GM12801 (cell line): ENCODE results near the gene MGMT.

Experiments
- TF ChIP-seq, protein P1 (sequence below): IDR thresholded peaks from one replicate; pipeline ENCODE4 v1.5.1; 2011; ENCODE audit warnings: control low read depth; ENCODE audit not compliant: insufficient read length; ENCODE audit errors: extremely low read depth

Gene MGMT

DNA sequence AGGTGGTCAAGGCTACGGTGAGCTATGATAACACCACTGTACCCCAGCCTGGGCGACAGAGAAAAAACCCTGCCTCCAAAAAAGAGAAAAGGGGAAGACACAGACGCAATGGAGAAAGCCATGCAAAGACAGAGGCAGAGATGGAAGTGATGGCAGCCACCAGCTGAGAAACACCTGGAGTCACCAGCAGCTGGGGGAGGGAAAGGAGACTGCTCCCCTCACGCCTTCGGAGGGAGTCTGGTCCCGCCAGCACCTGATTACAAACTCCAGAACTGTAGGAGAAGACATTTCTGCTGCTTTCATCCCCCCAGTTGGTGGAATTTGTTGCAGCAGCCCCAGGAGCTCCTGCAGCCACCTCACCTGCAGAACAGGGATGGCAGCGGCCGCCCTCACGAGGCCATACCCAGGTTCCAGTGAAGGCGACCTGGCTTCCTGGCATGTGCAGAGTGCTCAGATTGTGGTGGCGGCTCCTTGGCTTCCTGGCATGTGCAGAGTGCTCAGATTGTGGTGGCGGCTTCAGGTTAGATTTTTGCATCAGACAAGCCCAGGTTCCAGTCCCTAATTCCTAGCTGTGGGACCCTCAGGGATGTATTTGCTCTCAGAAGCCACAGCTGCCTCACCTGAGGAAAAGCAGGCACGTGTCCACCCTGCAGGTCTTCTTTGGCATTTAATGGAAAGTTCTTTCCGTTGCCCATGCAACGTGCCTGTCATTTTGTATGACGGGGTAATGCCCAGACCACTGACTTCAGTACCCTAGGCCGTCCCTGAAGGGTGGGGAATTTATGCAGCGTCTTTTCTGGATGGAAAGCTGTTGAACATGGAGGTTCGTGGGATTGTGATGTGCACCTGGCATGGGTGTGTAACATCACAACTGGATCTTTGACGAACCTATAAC, 314.1 kb downstream of the MGMT start:
- TF ChIP-seq, protein P1, sequence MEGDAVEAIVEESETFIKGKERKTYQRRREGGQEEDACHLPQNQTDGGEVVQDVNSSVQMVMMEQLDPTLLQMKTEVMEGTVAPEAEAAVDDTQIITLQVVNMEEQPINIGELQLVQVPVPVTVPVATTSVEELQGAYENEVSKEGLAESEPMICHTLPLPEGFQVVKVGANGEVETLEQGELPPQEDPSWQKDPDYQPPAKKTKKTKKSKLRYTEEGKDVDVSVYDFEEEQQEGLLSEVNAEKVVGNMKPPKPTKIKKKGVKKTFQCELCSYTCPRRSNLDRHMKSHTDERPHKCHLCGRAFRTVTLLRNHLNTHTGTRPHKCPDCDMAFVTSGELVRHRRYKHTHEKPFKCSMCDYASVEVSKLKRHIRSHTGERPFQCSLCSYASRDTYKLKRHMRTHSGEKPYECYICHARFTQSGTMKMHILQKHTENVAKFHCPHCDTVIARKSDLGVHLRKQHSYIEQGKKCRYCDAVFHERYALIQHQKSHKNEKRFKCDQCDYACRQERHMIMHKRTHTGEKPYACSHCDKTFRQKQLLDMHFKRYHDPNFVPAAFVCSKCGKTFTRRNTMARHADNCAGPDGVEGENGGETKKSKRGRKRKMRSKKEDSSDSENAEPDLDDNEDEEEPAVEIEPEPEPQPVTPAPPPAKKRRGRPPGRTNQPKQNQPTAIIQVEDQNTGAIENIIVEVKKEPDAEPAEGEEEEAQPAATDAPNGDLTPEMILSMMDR = no peak

DNA sequence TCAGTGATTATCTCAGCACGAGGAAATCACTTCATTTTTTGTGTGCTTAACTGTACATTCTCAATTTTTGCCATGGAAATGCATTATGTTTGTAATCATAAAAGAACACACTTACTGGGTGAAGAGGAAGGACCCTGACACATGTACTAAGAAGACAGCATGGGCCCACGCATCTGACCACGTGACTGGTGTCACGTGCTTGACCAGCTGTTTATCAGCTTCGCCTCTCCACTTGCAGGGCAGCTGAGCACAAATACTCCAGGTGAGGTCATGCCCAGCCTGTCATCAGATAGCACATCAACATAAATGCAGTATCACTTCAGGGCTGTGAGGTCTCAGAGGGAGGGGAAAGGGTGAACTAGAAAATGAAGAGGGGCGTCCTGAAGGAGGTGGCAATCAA, 317.2 kb downstream of the MGMT start:
- TF ChIP-seq, protein P1 = no peak

DNA sequence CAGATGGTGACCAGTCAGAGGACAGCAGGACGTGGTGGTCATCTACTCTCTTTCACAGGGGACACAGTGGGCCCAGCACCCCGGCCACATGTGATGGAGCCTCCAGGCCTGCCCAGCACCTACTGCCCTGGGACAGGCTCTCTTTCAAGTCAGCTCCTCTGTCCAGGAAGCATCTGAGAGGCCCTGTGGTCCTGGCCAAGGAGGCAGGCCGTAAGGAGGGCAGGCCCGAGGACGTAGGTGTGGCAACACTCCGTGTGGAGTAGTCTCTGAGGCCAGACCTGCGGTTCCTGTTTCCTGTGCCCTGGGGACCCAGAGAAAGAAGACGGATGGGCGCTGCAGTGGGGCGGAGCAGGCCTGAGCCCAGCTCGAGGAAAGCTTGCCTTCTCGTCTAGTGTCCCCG, 317.9 kb downstream of the MGMT start:
- TF ChIP-seq, protein P1 = no peak

DNA sequence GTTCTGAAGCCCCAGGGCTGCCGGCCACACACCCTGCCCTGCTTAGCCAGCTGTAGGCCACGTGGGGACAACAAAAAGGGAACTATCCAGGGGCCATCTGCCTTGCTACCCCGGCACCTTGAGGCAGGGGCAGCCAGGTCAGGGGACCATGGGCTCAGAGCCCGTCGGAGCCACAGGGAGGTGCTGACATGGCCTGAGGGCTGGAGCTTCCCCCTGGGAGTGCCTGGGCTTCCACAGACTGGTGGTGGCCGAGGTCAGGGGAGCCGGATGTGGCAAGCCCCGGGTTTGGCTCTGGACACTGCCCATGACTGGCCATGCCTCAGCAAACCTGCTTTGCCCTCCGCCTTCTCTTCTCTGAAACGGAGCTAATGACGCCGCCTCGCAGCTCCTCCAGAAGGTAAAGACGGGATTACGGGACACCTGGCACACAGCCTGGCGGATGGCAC, 318.5 kb downstream of the MGMT start:
- TF ChIP-seq, protein P1 = no peak

DNA sequence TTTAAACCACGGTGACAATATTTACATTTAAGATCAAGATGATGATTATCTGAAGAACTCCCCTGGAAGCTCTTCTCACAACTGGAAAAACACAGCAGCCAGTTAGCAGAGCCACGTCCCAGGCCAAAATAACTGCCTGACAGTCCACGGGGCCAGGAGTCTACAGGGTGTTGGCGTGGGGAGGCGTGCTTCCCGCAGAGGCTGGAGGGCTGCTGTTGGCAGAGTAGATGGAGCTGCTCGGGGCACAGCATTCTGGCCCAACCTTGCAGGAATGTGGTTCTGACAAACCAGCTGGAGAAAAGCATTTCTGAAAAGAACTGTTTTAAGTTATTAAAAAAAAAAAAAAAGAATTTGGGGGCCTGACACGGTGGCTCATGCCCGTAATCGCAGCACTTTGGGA, 319.2 kb downstream of the MGMT start:
- TF ChIP-seq, protein P1 = no peak

DNA sequence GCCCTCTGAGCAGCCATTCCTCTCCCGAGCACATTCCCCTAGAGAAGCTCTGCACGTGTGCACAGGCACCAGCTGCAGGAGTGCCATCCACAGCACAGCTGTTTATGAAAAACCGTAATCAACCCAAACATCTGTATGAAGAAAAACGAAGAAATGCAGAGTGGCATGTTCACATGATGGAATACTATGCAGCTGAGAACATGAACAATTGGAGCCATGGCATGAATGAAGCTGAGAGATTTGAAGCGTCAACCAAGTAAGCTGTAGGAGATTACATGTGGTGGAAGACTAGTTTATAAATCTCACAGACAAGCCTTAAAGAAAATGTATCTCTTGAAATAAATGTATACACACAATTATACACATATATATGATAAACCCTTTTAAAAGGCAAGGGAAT, 320.5 kb downstream of the MGMT start:
- TF ChIP-seq, protein P1 = no peak

DNA sequence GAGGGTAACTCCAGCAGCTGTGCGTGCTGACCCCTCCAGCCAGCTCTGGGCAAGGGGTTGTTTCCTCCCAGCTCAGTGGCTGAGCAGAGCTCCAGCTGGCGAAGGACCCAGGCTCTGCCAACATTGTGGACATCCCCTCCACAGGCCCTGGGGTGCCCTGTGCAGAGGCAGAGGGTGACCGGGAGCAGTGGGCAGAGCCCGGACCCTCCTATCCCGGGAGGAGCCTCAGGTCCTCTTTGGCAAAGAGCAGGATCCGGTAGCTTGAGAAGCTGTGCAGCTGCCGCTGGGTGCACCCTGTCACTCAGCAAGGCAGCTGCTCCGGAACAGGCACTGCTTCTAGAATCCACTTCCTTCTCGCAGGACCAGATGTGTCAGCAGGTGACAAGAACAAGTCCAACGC, 321.2 kb downstream of the MGMT start:
- TF ChIP-seq, protein P1 = no peak
